HepG2 (cell line): ENCODE measurements around the gene P3H4. TPM values are rescaled to one million over a fixed set of nuclear protein-coding genes. Genes with fewer than 3 reads are reported as not detected.

Source experiments
- CBX5 ChIP-seq: sonication (generic); formaldehyde crosslinking; IDR thresholded peaks from 2 replicates; pipeline ENCODE4 v1.4.0; 2020; ENCODE audit warnings: missing genetic modification reagents, borderline replicate concordance
- IRF2 ChIP-seq: IDR thresholded peaks from 2 replicates; pipeline ENCODE4 v1.6.1; 2018; ENCODE audit warnings: missing genetic modification reagents, missing compliant biosample characterization
- LCORL ChIP-seq, 2 experiments: fragments of 450-650 bp in 1 of 2; sonication (generic) in 1 of 2; formaldehyde crosslinking in 1 of 2; IDR thresholded peaks; 2 replicates each; pipeline versions ENCODE4 v1.5.0 to v1.6.1; 2017 to 2020; ENCODE audit warnings: antibody characterized with exemption in 1 of 2, missing genetic modification reagents in 1 of 2
- MXD4 ChIP-seq: IDR thresholded peaks from 2 replicates; pipeline ENCODE4 v1.6.1; 2016; ENCODE audit warnings: mild to moderate bottlenecking, missing biosample characterization, missing genetic modification reagents
- NAIF1 ChIP-seq: sonication (generic); formaldehyde crosslinking; IDR thresholded peaks from 2 replicates; pipeline ENCODE4 v1.5.0; 2020; ENCODE audit warnings: mild to moderate bottlenecking, missing genetic modification reagents, borderline replicate concordance
- NR2F6 ChIP-seq, 2 experiments: IDR thresholded peaks; 2 replicates each; pipeline ENCODE4 v1.6.1; 2016; ENCODE audit warnings: antibody characterized with exemption in 1 of 2, mild to moderate bottlenecking in 1 of 2
- POGZ ChIP-seq: sonication (generic); formaldehyde crosslinking; IDR thresholded peaks from 2 replicates; pipeline ENCODE4 v1.4.0; 2020; ENCODE audit warnings: mild to moderate bottlenecking, missing genetic modification reagents
- ZBTB25 ChIP-seq: IDR thresholded peaks from 2 replicates; pipeline ENCODE4 v1.6.1; 2018; ENCODE audit warnings: missing genetic modification reagents
- ZBTB33 ChIP-seq: sonication (generic); formaldehyde crosslinking; IDR thresholded peaks from 2 replicates; pipeline ENCODE4 v1.4.0; 2020; ENCODE audit warnings: missing genetic modification reagents
- ZBTB46 ChIP-seq: sonication (generic); formaldehyde crosslinking; IDR thresholded peaks from 2 replicates; pipeline ENCODE4 v1.4.0; 2020; ENCODE audit warnings: mild to moderate bottlenecking, missing genetic modification reagents, borderline replicate concordance
- ZHX1 ChIP-seq: sonication (generic); formaldehyde crosslinking; IDR thresholded peaks from 2 replicates; pipeline ENCODE4 v1.8.1; 2022; ENCODE audit warnings: low read depth, mild to moderate bottlenecking, missing genetic modification reagents
- ZKSCAN8 ChIP-seq: IDR thresholded peaks from 2 replicates; pipeline ENCODE4 v1.6.1; 2016; ENCODE audit warnings: borderline replicate concordance, missing genetic modification reagents, missing compliant biosample characterization
- ZNF234 ChIP-seq: sonication (generic); formaldehyde crosslinking; conservative IDR thresholded peaks from 2 replicates; pipeline ENCODE4 v1.5.1; 2020; ENCODE audit warnings: mild to moderate bottlenecking, missing genetic modification reagents
- ZNF263 ChIP-seq: sonication (generic); formaldehyde crosslinking; IDR thresholded peaks from 2 replicates; pipeline ENCODE4 v1.4.0; 2020; ENCODE audit warnings: missing genetic modification reagents
- ZNF350 ChIP-seq: sonication (generic); formaldehyde crosslinking; IDR thresholded peaks from 2 replicates; pipeline ENCODE4 v1.4.0; 2020; ENCODE audit warnings: mild to moderate bottlenecking, low read depth, missing genetic modification reagents, borderline replicate concordance
- ZNF503 ChIP-seq: sonication (generic); formaldehyde crosslinking; IDR thresholded peaks from 2 replicates; pipeline ENCODE4 v1.4.0; 2020; ENCODE audit warnings: missing genetic modification reagents
- ZNF557 ChIP-seq: sonication (generic); formaldehyde crosslinking; IDR thresholded peaks from 2 replicates; pipeline ENCODE4 v1.4.0; 2020; ENCODE audit warnings: missing genetic modification reagents
- ZNF589 ChIP-seq: sonication (generic); formaldehyde crosslinking; conservative IDR thresholded peaks from 2 replicates; pipeline ENCODE4 v1.8.0; 2022; ENCODE audit warnings: mild to moderate bottlenecking, moderate library complexity, missing genetic modification reagents
- polyA plus RNA-seq, 8 experiments: library from polyadenylated mRNA; depleted of rRNA in 3 of 8; stranded (reverse) in 7 of 8; unstranded in 1 of 8; fragments of >200 nt; fragmentation: Illumina TruSeq in 4 of 8; extraction: Trizol in 4 of 8; gene quantifications; 2 replicates each; pipeline versions ENCODE4 v1.2.1 to v1.2.3, GENCODE V29; 2011 to 2016; ENCODE audit warnings: low read depth in 4 of 8, missing spikeins in 1 of 8, mixed read lengths in 1 of 8; ENCODE audit not compliant: insufficient read depth in 1 of 8
- total RNA-seq, 5 experiments: library from RNA; depleted of rRNA; stranded (reverse); fragments of >200 nt; fragmentation: Illumina TruSeq; extraction: Trizol; gene quantifications; 2 replicates each; pipeline ENCODE4 v1.2.3, GENCODE V29; 2016; ENCODE audit warnings: low read depth in 1 of 5

Gene P3H4
- total and polyA plus RNA-seq, 2 of the 13 experiments (the other 11 are each of a cell fraction or from before 2014, with no cell fraction given), result 37.1 to 50.6 TPM

- TF ChIP-seq NR2F6 (IDR thresholded peaks at IDR 0.05) (no peak), NR2F6 (CRISPR knock-in tag; IDR thresholded peaks at IDR 0.05) (0 out of 2 replicates have a peak, but pooled peaks have one; percentile 3), ZNF503 (CRISPR knock-in tag) (no peak), ZNF263 (CRISPR knock-in tag) (peak; percentile 98), IRF2 (CRISPR knock-in tag) (peak; percentile 29; the same call in 1 of the 2 replicates), POGZ (CRISPR knock-in tag) (no peak), ZNF234 (CRISPR knock-in tag) (peak; percentile 18; the same call in 1 of the 2 replicates), ZBTB33 (CRISPR knock-in tag) (0 out of 2 replicates have a peak, but pooled peaks have one; percentile 16), ZNF589 (0 out of 2 replicates have a peak, but pooled peaks have one; percentile 86), NAIF1 (CRISPR knock-in tag) (peak; percentile 72; the same call in 1 of the 2 replicates), MXD4 (CRISPR knock-in tag) (peak; percentile 42; the same call in 1 of the 2 replicates), ZNF350 (CRISPR knock-in tag) (peak; percentile 88), ZBTB46 (CRISPR knock-in tag) (no peak), CBX5 (CRISPR knock-in tag) (0 out of 2 replicates have a peak, but pooled peaks have one; percentile 22), LCORL (IDR thresholded peaks at IDR 0.05) (no peak), LCORL (CRISPR knock-in tag; IDR thresholded peaks at IDR 0.05) (no peak), ZHX1 (CRISPR knock-in tag) (no peak; the same call in 1 of the 2 replicates), ZBTB25 (CRISPR knock-in tag) (peak; percentile 31; the same call in 1 of the 2 replicates), ZKSCAN8 (0 out of 2 replicates have a peak, but pooled peaks have one; percentile 20), ZNF557 (CRISPR knock-in tag) (no peak)
Observed at GRCh38 chr17:41810659-41811548, 845 bp downstream of the P3H4 start (continued).
